Stimulated activated CD4-positive, alpha-beta T cell treated with anti-CD3 and anti-CD28 coated beads, Interleukin-12 subunit alpha, Interleukin-12 subunit beta, amount 100 ng/mL, for 4 hours (primary cell): ENCODE results near the gene PRC1.
A peak's percentile ranks its signal among the peaks of the same experiment; 100 is the strongest.
"Not testable (repeated sequence)": the region's sequence is repeated elsewhere in the genome, so short reads cannot be mapped to it uniquely, and the experiment has no call there.

Experiments
- DNase-seq: peaks from one replicate; pipeline ENCODE4 v3.0.0-alpha.2; 2020

Gene PRC1

GRCh38 chr15:90994417-90995311 is at the start of gene PRC1:
Gene PRC1, minus strand, starts transcription at chr15:90994535. Its CDS starts 118 bp downstream, at chr15:90994417.
- peak; percentile 97 for DNase-seq

GRCh38 chr15:91043202-91043874 is 49.0 kb upstream of the PRC1 start:
- DNase-seq = no peak

GRCh38 chr15:91040856-91041255 is 46.5 kb upstream of the PRC1 start:
- no peak for DNase-seq

- DNase-seq = no peak
These were observed 45.7 kb upstream of the PRC1 start for GRCh38 chr15:91039996-91040395.

- peak; percentile 34 for DNase-seq
These were observed 38.8 kb upstream of the PRC1 start for GRCh38 chr15:91032919-91033803.

- DNase-seq = no peak
These were observed 37.5 kb upstream of the PRC1 start for GRCh38 chr15:91031796-91032195.

GRCh38 chr15:91027677-91028076 is 33.3 kb upstream of the PRC1 start:
- DNase-seq = no peak

- no peak for DNase-seq
These were observed 29.4 kb upstream of the PRC1 start for GRCh38 chr15:91023720-91024119.

- no peak for DNase-seq
These were observed 28.4 kb upstream of the PRC1 start for GRCh38 chr15:91022832-91023129.

- peak; percentile 70 for DNase-seq
These were observed 27.9 kb upstream of the PRC1 start, which contains the start of gene VPS33B for GRCh38 chr15:91022075-91022831. Gene VPS33B, minus strand, starts transcription at chr15:91022594. Its CDS starts 345 bp downstream, at chr15:91022249.

GRCh38 chr15:91021516-91022074 is 27.3 kb upstream of the PRC1 start:
- no peak for DNase-seq

- no peak for DNase-seq
These were observed 23.8 kb upstream of the PRC1 start for GRCh38 chr15:91018158-91018557.

- no peak for DNase-seq
These were observed 23.4 kb upstream of the PRC1 start for GRCh38 chr15:91017716-91018115.

GRCh38 chr15:91013701-91014100 is 19.4 kb upstream of the PRC1 start:
- not testable (repeated sequence) for DNase-seq

GRCh38 chr15:91007266-91007665 is 12.9 kb upstream of the PRC1 start:
- DNase-seq = no peak

- no peak for DNase-seq
These were observed 6.9 kb upstream of the PRC1 start for GRCh38 chr15:91001209-91001608.

GRCh38 chr15:90998737-90999136 is 4.4 kb upstream of the PRC1 start:
- DNase-seq = no peak

- peak; percentile 6 for DNase-seq
These were observed 297 bp downstream of the PRC1 start for GRCh38 chr15:90994059-90994416.

- DNase-seq = no peak
These were observed 2.6 kb downstream of the PRC1 start for GRCh38 chr15:90991587-90992285.

GRCh38 chr15:90990446-90990845 is 3.9 kb downstream of the PRC1 start:
- DNase-seq = no peak

- DNase-seq = no peak
These were observed 5.1 kb downstream of the PRC1 start for GRCh38 chr15:90989040-90989768.
